PFSK-1 (cell line): ENCODE measurements around the gene NUBPL.

Source experiments
- FOXP2 ChIP-seq: optimal IDR thresholded peaks from 2 replicates; pipeline ENCODE3; 2011; ENCODE audit warnings: borderline replicate concordance, control low read depth, inconsistent platforms; ENCODE audit not compliant: insufficient read depth; ENCODE audit errors: extremely low read length, extremely low read depth
- POLR2AphosphoS5 ChIP-seq: IDR thresholded peaks from 2 replicates; pipeline ENCODE4 v1.6.1; 2012; ENCODE audit warnings: low read depth, mild to moderate bottlenecking, control low read depth, low read length, moderate library complexity
- SIN3A ChIP-seq: IDR thresholded peaks from 2 replicates; pipeline ENCODE4 v1.6.1; 2012; ENCODE audit warnings: mild to moderate bottlenecking, low read length, moderate library complexity, borderline replicate concordance; ENCODE audit not compliant: insufficient read depth
- TAF1 ChIP-seq: IDR thresholded peaks from 2 replicates; pipeline ENCODE4 v1.6.1; 2012; ENCODE audit warnings: low read length, control low read depth, borderline replicate concordance; ENCODE audit not compliant: insufficient read depth
- TF ChIP-seq, protein P1 (sequence below), 2 experiments: IDR thresholded peaks; 2 replicates each; pipeline versions ENCODE4 v1.6.1 to v1.8.0; 2011 to 2012; ENCODE audit warnings: low read depth in 2 of 2, low read length in 2 of 2, control low read depth in 1 of 2, inconsistent platforms in 1 of 2, mild to moderate bottlenecking in 1 of 2, moderate library complexity in 1 of 2; ENCODE audit not compliant: insufficient read depth in 1 of 2

DNA sequence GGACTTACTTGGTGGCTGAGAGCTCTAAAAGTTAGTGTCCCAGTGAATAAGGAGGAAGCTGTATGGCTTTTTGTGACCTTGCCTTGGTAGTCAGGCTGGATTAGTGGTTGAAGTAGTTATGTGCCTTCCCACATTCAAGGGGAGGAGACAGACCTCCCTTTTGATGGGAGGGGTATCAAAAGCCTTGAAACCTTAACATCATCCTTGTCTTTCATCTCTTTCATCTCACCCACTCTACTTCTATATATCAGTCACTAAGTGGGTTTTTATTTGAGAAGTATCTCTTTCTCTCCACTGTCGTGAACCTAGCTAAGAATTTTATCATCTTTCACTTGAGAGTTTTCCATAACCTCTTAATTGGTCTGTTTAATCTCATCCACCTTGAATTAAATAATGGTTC lies 15.7 kb downstream of the NUBPL start:
- TF ChIP-seq POLR2AphosphoS5 (no peak), TAF1 (no peak), SIN3A (no peak), FOXP2 (no peak)
- TF ChIP-seq, protein P1, sequence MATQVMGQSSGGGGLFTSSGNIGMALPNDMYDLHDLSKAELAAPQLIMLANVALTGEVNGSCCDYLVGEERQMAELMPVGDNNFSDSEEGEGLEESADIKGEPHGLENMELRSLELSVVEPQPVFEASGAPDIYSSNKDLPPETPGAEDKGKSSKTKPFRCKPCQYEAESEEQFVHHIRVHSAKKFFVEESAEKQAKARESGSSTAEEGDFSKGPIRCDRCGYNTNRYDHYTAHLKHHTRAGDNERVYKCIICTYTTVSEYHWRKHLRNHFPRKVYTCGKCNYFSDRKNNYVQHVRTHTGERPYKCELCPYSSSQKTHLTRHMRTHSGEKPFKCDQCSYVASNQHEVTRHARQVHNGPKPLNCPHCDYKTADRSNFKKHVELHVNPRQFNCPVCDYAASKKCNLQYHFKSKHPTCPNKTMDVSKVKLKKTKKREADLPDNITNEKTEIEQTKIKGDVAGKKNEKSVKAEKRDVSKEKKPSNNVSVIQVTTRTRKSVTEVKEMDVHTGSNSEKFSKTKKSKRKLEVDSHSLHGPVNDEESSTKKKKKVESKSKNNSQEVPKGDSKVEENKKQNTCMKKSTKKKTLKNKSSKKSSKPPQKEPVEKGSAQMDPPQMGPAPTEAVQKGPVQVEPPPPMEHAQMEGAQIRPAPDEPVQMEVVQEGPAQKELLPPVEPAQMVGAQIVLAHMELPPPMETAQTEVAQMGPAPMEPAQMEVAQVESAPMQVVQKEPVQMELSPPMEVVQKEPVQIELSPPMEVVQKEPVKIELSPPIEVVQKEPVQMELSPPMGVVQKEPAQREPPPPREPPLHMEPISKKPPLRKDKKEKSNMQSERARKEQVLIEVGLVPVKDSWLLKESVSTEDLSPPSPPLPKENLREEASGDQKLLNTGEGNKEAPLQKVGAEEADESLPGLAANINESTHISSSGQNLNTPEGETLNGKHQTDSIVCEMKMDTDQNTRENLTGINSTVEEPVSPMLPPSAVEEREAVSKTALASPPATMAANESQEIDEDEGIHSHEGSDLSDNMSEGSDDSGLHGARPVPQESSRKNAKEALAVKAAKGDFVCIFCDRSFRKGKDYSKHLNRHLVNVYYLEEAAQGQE (IDR thresholded peaks at IDR 0.05; ENCODE audit: insufficient read depth in 1 of 2, low read depth in 2 of 2, low read length in 2 of 2), result no peak
